ENCODE results near the gene KRT9. TPM values are rescaled to one million over a fixed set of nuclear protein-coding genes. Genes with fewer than 3 reads are reported as not detected.
A peak's percentile ranks its signal among the peaks of the same experiment; 100 is the strongest.

KRT9 gene
- polyA plus RNA-seq, 3 donors, result not detected

- H3K27ac Mint-ChIP-seq, result peak overlapping the region in 1 of 7 donors; percentile 62
- peak overlapping the region in 1 of 2 donors; percentile 80 for H3K4me3 Mint-ChIP-seq
- peaks cover 0 to 2% of the 10 kb centered on the region in 2 donors for H3K36me3 Mint-ChIP-seq
- no peaks in the 10 kb centered on the region for H4K20me1 ChIP-seq (ENCODE audit: insufficient read depth, low read length)
- H3K9me3 Mint-ChIP-seq, result peaks cover 4 to 10% (median 7%) of the 10 kb centered on the region in 7 donors
- DNase-seq, result no peak
- H3K9me3 ChIP-seq (replicated peaks in 1 of 2; ENCODE audit: control insufficient read depth in 1 of 2, insufficient read depth in 1 of 2, low read length in 2 of 2), result peaks cover 3 to 7% of the 10 kb centered on the region in 2 donors
- H3K27me3 Mint-ChIP-seq (ENCODE audit: low read depth in 3 of 3), result peaks cover 1 to 14% (median 8%) of the 10 kb centered on the region in 3 donors
- H3K4me3 ChIP-seq (replicated peaks in 1 of 3; ENCODE audit: low read depth in 2 of 3, low read length in 3 of 3), result no peak overlapping the region
- H3K4me2 ChIP-seq (replicated peaks; ENCODE audit: extremely low read depth, low read length, poor library complexity, severe bottlenecking), result no peak overlapping the region
- H3K4me1 Mint-ChIP-seq, result peaks cover 21% of the 10 kb centered on the region
- peaks cover 16 to 20% of the 10 kb centered on the region in 2 donors for H3K4me1 ChIP-seq (ENCODE audit: control insufficient read depth in 1 of 2, insufficient read depth in 2 of 2, low read length in 2 of 2)
- 85% methylated on average over 6 of the region's 9 CpGs for WGBS (ENCODE audit: insufficient coverage)
- H3K9ac ChIP-seq (ENCODE audit: insufficient read depth, low read length, poor library complexity, severe bottlenecking), result no peak overlapping the region
- no peaks in the 10 kb centered on the region for H3K27me3 ChIP-seq (ENCODE audit: control insufficient read depth in 2 of 2, insufficient read depth in 2 of 2, low read length in 2 of 2)
- H3K27ac ChIP-seq (ENCODE audit: low read depth in 1 of 2, low read length in 2 of 2), result no peak overlapping the region
- no peak for TF ChIP-seq CTCF (IDR thresholded peaks at IDR 0.05)
- peak overlapping the region; percentile 33 for H2AFZ ChIP-seq (ENCODE audit: insufficient read depth, low read depth, low read length, poor library complexity, severe bottlenecking)
- intact Hi-C loops (cut with micrococcal nuclease), result loop anchor here (5.0 to 10.0 kb wide), 6 partner anchors 55 to 730 kb away; partner anchors contain the start of gene KRT36 (in 1 of the 2)
- H3K36me3 ChIP-seq (replicated peaks in 1 of 2; ENCODE audit: control insufficient read depth in 1 of 2, insufficient read depth in 2 of 2, low read length in 2 of 2), result no peaks in the 10 kb centered on the region
- H3K79me2 ChIP-seq (ENCODE audit: insufficient read depth, low read length), result no peaks in the 10 kb centered on the region
These were observed 24.4 kb downstream of the KRT9 start for GRCh38 chr17:41547378-41547841.

GRCh38 chr17:41546819-41547218, 25.0 kb downstream of the KRT9 start:
- DNase-seq, result no peak
- H3K4me3 Mint-ChIP-seq, result peak overlapping the region in 1 of 2 donors; percentile 46
- Histone ChIP-seq H3K79me2 (ENCODE audit: insufficient read depth, low read length) (no peaks in the 10 kb centered on the region), H2AFZ (ENCODE audit: insufficient read depth, low read depth, low read length, poor library complexity, severe bottlenecking) (no peak overlapping the region), H3K4me1 (ENCODE audit: control insufficient read depth in 1 of 2, insufficient read depth in 2 of 2, low read length in 2 of 2) (peaks cover 16 to 20% of the 10 kb centered on the region in 2 donors), H4K20me1 (ENCODE audit: insufficient read depth, low read length) (no peaks in the 10 kb centered on the region), H3K36me3 (replicated peaks in 1 of 2; ENCODE audit: control insufficient read depth in 1 of 2, insufficient read depth in 2 of 2, low read length in 2 of 2) (no peaks in the 10 kb centered on the region), H3K4me2 (replicated peaks; ENCODE audit: extremely low read depth, low read length, poor library complexity, severe bottlenecking) (no peak overlapping the region), H3K9me3 (replicated peaks in 1 of 2; ENCODE audit: control insufficient read depth in 1 of 2, insufficient read depth in 1 of 2, low read length in 2 of 2) (peaks cover 3 to 7% of the 10 kb centered on the region in 2 donors), H3K27ac (ENCODE audit: low read depth in 1 of 2, low read length in 2 of 2) (no peak overlapping the region), H3K27me3 (ENCODE audit: control insufficient read depth in 2 of 2, insufficient read depth in 2 of 2, low read length in 2 of 2) (no peaks in the 10 kb centered on the region), H3K9ac (ENCODE audit: insufficient read depth, low read length, poor library complexity, severe bottlenecking) (no peak overlapping the region), H3K4me3 (replicated peaks in 1 of 3; ENCODE audit: low read depth in 2 of 3, low read length in 3 of 3) (no peak overlapping the region)
- peaks cover 21% of the 10 kb centered on the region for H3K4me1 Mint-ChIP-seq
- H3K27ac Mint-ChIP-seq, result no peak overlapping the region
- H3K9me3 Mint-ChIP-seq, result peaks cover 4 to 10% (median 7%) of the 10 kb centered on the region in 7 donors
- peaks cover 0 to 2% of the 10 kb centered on the region in 2 donors for H3K36me3 Mint-ChIP-seq
- intact Hi-C loops (cut with micrococcal nuclease), result loop anchor here (5.0 to 10.0 kb wide), 6 partner anchors 55 to 730 kb away; partner anchors contain the start of gene KRT36 (in 1 of the 2)
- peaks cover 1 to 16% (median 8%) of the 10 kb centered on the region in 3 donors for H3K27me3 Mint-ChIP-seq (ENCODE audit: low read depth in 3 of 3)
- TF ChIP-seq CTCF (IDR thresholded peaks at IDR 0.05), result no peak
- WGBS (ENCODE audit: insufficient coverage), result no CpG with 5 or more reads among the region's 3 CpGs

All from CD14-positive monocyte (primary cell).